Stomach (tissue), 9 donors: ENCODE measurements around the gene ZNF823. TPM values are rescaled to one million over a fixed set of nuclear protein-coding genes. Genes with fewer than 3 reads are reported as not detected.
"Not testable (repeated sequence)": the region's sequence is repeated elsewhere in the genome, so short reads cannot be mapped to it uniquely, and the experiment has no call there.

Source experiments
- DNase-seq, 2 donors: peaks; one replicate each; pipeline versions ENCODE4 v3.0.0 to v3.0.0-alpha.2; 2013 to 2019
- H3K27ac ChIP-seq, 5 donors: fragments of 200-600 bp in 4 of 5; sonication (generic) in 4 of 5; one replicate each; pipeline ENCODE4 v1.5.1; 2013 to 2019; ENCODE audit warnings: mild to moderate bottlenecking in 1 of 5, moderate library complexity in 1 of 5
- H3K27me3 ChIP-seq, 3 donors: fragments of 200-600 bp; sonication (generic); one replicate each; pipeline ENCODE4 v1.5.1; 2017 to 2019; ENCODE audit warnings: mixed run types in 1 of 3
- H3K36me3 ChIP-seq, 4 donors: fragments of 200-600 bp; sonication (generic); 1 replicate in 3 of 4; 2 replicates in 1 of 4; pipeline ENCODE4 v1.5.1; 2016 to 2019
- H3K4me1 ChIP-seq, 4 donors: fragments of 200-600 bp; sonication (generic); one replicate each; pipeline ENCODE4 v1.5.1; 2016 to 2019
- H3K4me3 ChIP-seq, 4 donors: fragments of 200-600 bp; sonication (generic) in 3 of 4; one replicate each; pipeline ENCODE4 v1.5.1; 2016 to 2019; ENCODE audit warnings: mild to moderate bottlenecking in 1 of 4
- H3K9me3 ChIP-seq, 4 donors: fragments of 200-600 bp; sonication (generic); one replicate each; pipeline ENCODE4 v1.5.1; 2016 to 2019
- CTCF ChIP-seq, 7 experiments: fragments of 450-650 bp in 4 of 7; fragments of 200-600 bp in 3 of 7; sonication (generic) in 3 of 7; IDR thresholded peaks; one replicate each; pipeline ENCODE4 v1.5.1; 2016 to 2019; ENCODE audit warnings: antibody characterized with exemption in 7 of 7, control low read depth in 2 of 7, mild to moderate bottlenecking in 1 of 7
- EP300 ChIP-seq: sonication (generic); formaldehyde crosslinking; IDR thresholded peaks from one replicate; pipeline ENCODE4 v1.6.1; 2017; ENCODE audit warnings: antibody characterized with exemption
- POLR2A ChIP-seq, 4 donors: fragments of 450-650 bp; IDR thresholded peaks; one replicate each; pipeline ENCODE4 v1.6.1; 2016; ENCODE audit warnings: antibody characterized with exemption in 4 of 4, control low read depth in 2 of 4, mild to moderate bottlenecking in 1 of 4, moderate library complexity in 1 of 4
- POLR2AphosphoS5 ChIP-seq, 3 donors: sonication (generic); formaldehyde crosslinking; IDR thresholded peaks; one replicate each; pipeline ENCODE4 v1.6.1; 2016; ENCODE audit warnings: antibody characterized with exemption in 3 of 3
- WGBS, 5 donors: extraction: QIAGEN DNeasy Blood & Tissue Kit in 3 of 5; methylation state at CpG; one replicate each; pipeline versions ENCODE4 v1.1.5 to v1.1.7; 2013 to 2018; 5-methylcytosine and 5-hydroxymethylcytosine counted together
- intact Hi-C: fragments of 100-400 bp; cut with DNase I; formaldehyde crosslinking; loops from one replicate; pipeline ENCODE4 v1.15.1; 2023; ENCODE audit warnings: low total_unique reads
- polyA plus RNA-seq, 3 donors: library from polyadenylated mRNA; stranded (reverse); fragments of 200-250 nt; gene quantifications; one replicate each; pipeline ENCODE4 v1.2.3, GENCODE V29; 2013
- total RNA-seq, 5 donors: library from RNA; depleted of rRNA; stranded (reverse); fragments of >200 nt; gene quantifications; one replicate each; pipeline versions ENCODE4 v1.1.0 to v1.2.3, GENCODE V29; 2014 to 2016
- donor health status: healthy with polysubstance abuse.
- donor health status: Bipolar disorder and iron deficiency.
- donor health status: healthy.

ZNF823 gene
- total and polyA plus RNA-seq, 8 donors: 1.2 to 19.3 (median 4.4) TPM

GRCh38 chr19:11678504-11678903 lies 60.2 kb downstream of the ZNF823 start:
- WGBS, 5 donors: 79 to 96% (median 95%) methylated on average over 1 of the region's 1 CpG
- peaks cover 0 to 65% (median 36%) of the 10 kb centered on the region in 4 donors for H3K9me3 ChIP-seq
- peaks cover 0 to 18% (median 8%) of the 10 kb centered on the region in 3 donors for H3K27me3 ChIP-seq

GRCh38 chr19:11676661-11677600 lies 61.8 kb downstream of the ZNF823 start:
- H3K36me3 ChIP-seq, DNase-seq, H3K4me3 ChIP-seq, intact Hi-C loops, H3K27ac ChIP-seq: not testable (repeated sequence)
- Histone ChIP-seq H3K4me1 (peaks cover 6 to 14% (median 10%) of the 10 kb centered on the region in 4 donors), H3K9me3 (peaks cover 0 to 50% (median 31%) of the 10 kb centered on the region in 4 donors), H3K27me3 (peaks cover 0 to 23% (median 8%) of the 10 kb centered on the region in 3 donors)
- WGBS, 5 donors: 92 to 97% (median 96%) methylated on average over 22 to 41 of the region's 47 CpGs

More at GRCh38 chr19:11678504-11678903, 60.2 kb downstream of the ZNF823 start:
- TF ChIP-seq CTCF (IDR thresholded peaks at IDR 0.05): no peak
- TF ChIP-seq POLR2A (IDR thresholded peaks at IDR 0.05): no peak
- no peak for TF ChIP-seq POLR2AphosphoS5 (IDR thresholded peaks at IDR 0.05)
- no peak for TF ChIP-seq EP300
- H3K4me3 ChIP-seq: no peak overlapping the region
- no peak for DNase-seq
- intact Hi-C loops: no loop called here
- peaks cover 0 to 5% (median 0%) of the 10 kb centered on the region in 4 donors for H3K36me3 ChIP-seq
- H3K27ac ChIP-seq: no peak overlapping the region
- peaks cover 6 to 11% (median 9%) of the 10 kb centered on the region in 4 donors for H3K4me1 ChIP-seq

- H3K27ac ChIP-seq: no peak overlapping the region
- peaks cover 0 to 36% (median 19%) of the 10 kb centered on the region in 4 donors for H3K9me3 ChIP-seq
- peaks cover 0 to 23% (median 8%) of the 10 kb centered on the region in 3 donors for H3K27me3 ChIP-seq
- H3K4me3 ChIP-seq: no peak overlapping the region
- 90 to 98% (median 96%) methylated on average over 6 of the region's 6 CpGs for WGBS, 5 donors
- peaks cover 0 to 5% (median 0%) of the 10 kb centered on the region in 4 donors for H3K36me3 ChIP-seq
- intact Hi-C loops: no loop called here
- TF ChIP-seq POLR2AphosphoS5 (IDR thresholded peaks at IDR 0.05) (no peak), POLR2A (IDR thresholded peaks at IDR 0.05) (no peak), EP300 (no peak), CTCF (IDR thresholded peaks at IDR 0.05) (no peak)
- DNase-seq: no peak
- H3K4me1 ChIP-seq: peaks cover 6 to 14% (median 10%) of the 10 kb centered on the region in 4 donors
Observed at GRCh38 chr19:11675569-11675968, 63.2 kb downstream of the ZNF823 start.

- Histone ChIP-seq H3K9me3 (peaks cover 0 to 21% (median 6%) of the 10 kb centered on the region in 4 donors), H3K27me3 (peaks cover 0 to 23% (median 8%) of the 10 kb centered on the region in 3 donors), H3K4me1 (peaks cover 6 to 14% (median 10%) of the 10 kb centered on the region in 4 donors), H3K4me3 (peak overlapping the region; percentile 37 to 51 (median 48)), H3K36me3 (no peaks in the 10 kb centered on the region), H3K27ac (no peak overlapping the region)
- DNase-seq: peak in 1 of 2 donors; percentile 20
- WGBS, 5 donors: 15 to 34% (median 21%) methylated on average over 10 to 26 of the region's 26 CpGs
- TF ChIP-seq POLR2AphosphoS5 (IDR thresholded peaks at IDR 0.05): no peak
- intact Hi-C loops: no loop called here
Observed at GRCh38 chr19:11674067-11674492, 64.7 kb downstream of the ZNF823 start.

- H3K9me3 ChIP-seq: peaks cover 0 to 17% (median 3%) of the 10 kb centered on the region in 4 donors
- intact Hi-C loops: no loop called here
- no peak for TF ChIP-seq EP300
- no peak for TF ChIP-seq POLR2A (IDR thresholded peaks at IDR 0.05)
- peak in 5 of 7 experiments; percentile 47 to 65 (median 62) for TF ChIP-seq CTCF (IDR thresholded peaks at IDR 0.05)
- peak in 1 of 3 donors; percentile 47 for TF ChIP-seq POLR2AphosphoS5 (IDR thresholded peaks at IDR 0.05)
- H3K27me3 ChIP-seq: peaks cover 0 to 23% (median 8%) of the 10 kb centered on the region in 3 donors
- 3 to 21% (median 4%) methylated on average over 14 of the region's 14 CpGs for WGBS, 5 donors
- peak; percentile 69 to 90 for DNase-seq
- peaks cover 6 to 14% (median 10%) of the 10 kb centered on the region in 4 donors for H3K4me1 ChIP-seq
- H3K27ac ChIP-seq: peak overlapping the region in 1 of 5 donors; percentile 10
- peak overlapping the region; percentile 37 to 51 (median 48) for H3K4me3 ChIP-seq
- no peaks in the 10 kb centered on the region for H3K36me3 ChIP-seq
Observed at GRCh38 chr19:11673608-11674041, 65.1 kb downstream of the ZNF823 start.
